GM10248 (cell line): ENCODE results near the gene LARP1.
"Not testable (repeated sequence)": the region's sequence is repeated elsewhere in the genome, so short reads cannot be mapped to it uniquely, and the experiment has no call there.

Source experiments
- CTCF ChIA-PET: fragments of 300-600 bp; sonication (Branson Sonifier 250); formaldehyde crosslinking; extraction: SDS; loops from one replicate; lab custom pipeline; 2021; ENCODE audit warnings: antibody characterized with exemption; lab: Yijun Ruan, JAX
- POLR2A ChIA-PET: fragments of 350-650 bp; sonication (Branson Sonifier 250); formaldehyde crosslinking; extraction: SDS; loops from one replicate; lab custom pipeline; 2020; ENCODE audit warnings: antibody characterized with exemption; lab: Yijun Ruan, JAX
- DNase-seq: peaks from one replicate; pipeline ENCODE4 v3.0.0; 2012; ENCODE audit errors: extremely low spot score
- CTCF ChIP-seq: IDR thresholded peaks from 2 replicates; pipeline ENCODE4 v1.5.1; 2012; ENCODE audit warnings: mild to moderate bottlenecking, low read depth; ENCODE audit errors: extremely low read depth, missing control alignments, control extremely low read depth

LARP1 gene

GRCh38 chr5:154834053-154834452 lies 78.9 kb downstream of the LARP1 start:
- ChIA-PET CTCF (interaction anchor here (1.1 kb wide), 3 partner anchors 9 to 17 kb away, joined by 3 to 5 read pairs (median 4); no protein-coding TSS in a partner anchor), POLR2A (no interaction called here)
- TF ChIP-seq CTCF = no peak

DNA sequence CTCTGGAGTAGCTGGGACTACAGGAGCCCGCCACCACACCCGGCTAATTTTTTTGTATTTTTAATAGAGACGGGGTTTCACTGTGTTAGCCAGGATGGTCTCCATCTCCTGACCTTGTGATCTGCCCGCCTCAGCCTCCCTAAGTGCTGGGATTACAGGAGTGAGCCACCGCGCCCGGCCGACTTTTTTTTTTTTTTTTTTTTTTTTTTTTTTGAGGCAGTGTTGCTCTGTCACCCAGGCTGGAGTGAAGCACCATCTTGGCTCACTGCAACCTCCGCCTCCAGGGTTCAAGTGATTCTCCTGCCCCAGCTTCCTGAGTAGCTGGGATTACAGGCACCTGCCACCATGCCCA lies 80.5 kb downstream of the LARP1 start:
- CTCF ChIA-PET = interaction anchor here (1.0 kb wide), 1 partner anchor 57 kb away, joined by 3 read pairs; no protein-coding TSS in a partner anchor
- DNase-seq, POLR2A ChIA-PET: not testable (repeated sequence)

More at GRCh38 chr5:154834053-154834452, 78.9 kb downstream of the LARP1 start:
- DNase-seq = no peak

- DNase-seq = no peak
- POLR2A ChIA-PET = no interaction called here
- CTCF ChIA-PET = interaction anchor here (0.7 kb wide), 1 partner anchor 9 kb away, joined by 3 read pairs; no protein-coding TSS in a partner anchor
- no peak for TF ChIP-seq CTCF
These were observed 81.0 kb downstream of the LARP1 start for GRCh38 chr5:154836225-154836624.

DNA sequence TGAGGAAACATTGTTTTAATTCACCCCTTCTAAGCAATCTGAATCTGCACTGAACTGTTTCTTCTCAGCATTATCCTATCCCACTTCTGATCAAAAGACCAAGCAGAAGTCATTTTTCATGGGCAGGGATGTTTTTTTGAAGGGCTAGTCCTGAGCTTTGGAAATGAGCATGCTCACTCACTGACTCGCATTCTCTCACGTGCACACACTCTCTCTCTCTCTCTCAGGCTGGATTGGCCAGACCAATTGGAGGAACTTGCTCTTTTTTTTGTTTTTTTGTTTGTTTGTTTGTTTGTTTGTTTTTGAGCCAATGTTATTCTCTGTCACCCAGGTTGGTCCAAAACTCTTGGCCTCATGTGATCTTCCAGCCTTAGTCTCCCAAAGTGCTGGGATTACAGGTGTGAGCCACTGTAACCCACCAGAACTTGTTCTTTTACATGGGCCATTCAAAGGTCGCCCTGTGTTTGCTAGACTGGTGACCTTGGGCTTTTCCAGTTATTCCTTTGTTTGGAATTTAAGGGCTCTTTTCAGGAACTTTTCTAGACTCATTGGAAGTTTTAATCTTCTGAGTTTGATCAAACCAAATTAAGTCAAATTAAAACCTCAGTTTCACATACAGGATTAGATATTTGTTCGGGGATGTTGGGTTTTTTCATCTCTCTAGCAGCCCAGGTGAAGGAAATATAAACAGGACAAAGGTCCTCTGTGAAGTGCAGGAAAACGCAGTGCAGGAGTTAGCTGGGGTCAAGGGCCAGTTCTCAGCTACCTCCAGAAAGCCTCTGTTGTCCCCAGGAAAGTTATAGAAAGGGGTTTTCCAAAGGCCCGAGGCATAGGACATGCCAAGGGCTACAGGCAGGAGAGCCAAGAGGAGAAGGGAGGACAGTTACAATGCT lies 82.1 kb downstream of the LARP1 start:
- no peak for TF ChIP-seq CTCF
- POLR2A ChIA-PET = no interaction called here
- CTCF ChIA-PET = interaction anchor here (0.6 to 0.8 kb wide), 2 partner anchors 12 to 188 kb away, joined by 3 read pairs; no protein-coding TSS in a partner anchor
- no peak for DNase-seq

- no peak for DNase-seq
- no peak for TF ChIP-seq CTCF
- CTCF ChIA-PET = interaction anchor here (0.7 to 2.0 kb wide), 4 partner anchors 10 to 65 kb away, joined by 3 to 5 read pairs (median 4); no protein-coding TSS in a partner anchor
- POLR2A ChIA-PET = no interaction called here
These were observed 85.5 kb downstream of the LARP1 start for GRCh38 chr5:154840435-154841272.

- POLR2A ChIA-PET = no interaction called here
These were observed 86.1 kb downstream of the LARP1 start for GRCh38 chr5:154841273-154841661.

More at GRCh38 chr5:154841273-154841661, 86.1 kb downstream of the LARP1 start:
- CTCF ChIA-PET = interaction anchor here (0.7 to 2.0 kb wide), 4 partner anchors 10 to 65 kb away, joined by 3 to 5 read pairs (median 4); no protein-coding TSS in a partner anchor
- DNase-seq = no peak
- TF ChIP-seq CTCF = no peak
